ENCODE data around the gene PCYOX1L.

DNA sequence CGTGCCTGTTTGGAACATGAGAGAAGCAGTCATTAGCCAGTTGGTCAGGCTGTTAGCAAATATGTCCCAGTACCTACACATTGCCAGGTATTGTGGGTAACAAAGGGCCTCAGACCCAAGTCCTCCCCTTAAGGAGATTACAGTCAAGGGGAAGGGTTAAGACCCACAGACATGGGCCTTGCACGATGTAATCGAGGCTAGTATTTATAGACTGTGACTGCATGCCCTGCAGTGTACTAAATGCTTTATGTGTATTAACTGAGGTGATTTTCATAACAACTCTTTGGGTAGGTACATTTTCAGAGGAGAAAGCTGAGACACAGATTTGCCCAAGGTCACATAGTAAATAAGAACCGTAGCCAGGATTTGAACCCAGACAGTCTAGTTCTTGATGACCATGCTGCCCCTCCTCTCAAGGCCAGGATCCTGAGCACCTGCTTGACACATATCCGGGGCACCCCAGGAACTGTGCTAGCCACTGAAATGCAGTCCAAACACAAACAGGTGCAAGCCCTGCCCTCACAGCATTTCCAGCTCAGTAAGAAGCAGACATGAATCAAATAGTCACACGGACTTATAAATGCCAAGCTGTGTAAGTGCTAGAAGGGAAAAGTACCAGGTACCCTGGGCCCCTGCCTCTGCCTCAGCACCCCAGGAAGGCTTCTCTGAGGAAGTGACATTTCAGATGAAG lies 44.5 kb upstream of the PCYOX1L start:
- TF ChIP-seq POLR2A (IDR thresholded peaks at IDR 0.05): no peak
- TF ChIP-seq, protein P1, sequence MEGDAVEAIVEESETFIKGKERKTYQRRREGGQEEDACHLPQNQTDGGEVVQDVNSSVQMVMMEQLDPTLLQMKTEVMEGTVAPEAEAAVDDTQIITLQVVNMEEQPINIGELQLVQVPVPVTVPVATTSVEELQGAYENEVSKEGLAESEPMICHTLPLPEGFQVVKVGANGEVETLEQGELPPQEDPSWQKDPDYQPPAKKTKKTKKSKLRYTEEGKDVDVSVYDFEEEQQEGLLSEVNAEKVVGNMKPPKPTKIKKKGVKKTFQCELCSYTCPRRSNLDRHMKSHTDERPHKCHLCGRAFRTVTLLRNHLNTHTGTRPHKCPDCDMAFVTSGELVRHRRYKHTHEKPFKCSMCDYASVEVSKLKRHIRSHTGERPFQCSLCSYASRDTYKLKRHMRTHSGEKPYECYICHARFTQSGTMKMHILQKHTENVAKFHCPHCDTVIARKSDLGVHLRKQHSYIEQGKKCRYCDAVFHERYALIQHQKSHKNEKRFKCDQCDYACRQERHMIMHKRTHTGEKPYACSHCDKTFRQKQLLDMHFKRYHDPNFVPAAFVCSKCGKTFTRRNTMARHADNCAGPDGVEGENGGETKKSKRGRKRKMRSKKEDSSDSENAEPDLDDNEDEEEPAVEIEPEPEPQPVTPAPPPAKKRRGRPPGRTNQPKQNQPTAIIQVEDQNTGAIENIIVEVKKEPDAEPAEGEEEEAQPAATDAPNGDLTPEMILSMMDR (IDR thresholded peaks at IDR 0.05): no peak

Measured in esophagus squamous epithelium (tissue), 4 donors.